ENCODE results near the gene ACTG1. TPM values are rescaled to one million over a fixed set of nuclear protein-coding genes. Genes with fewer than 3 reads are reported as not detected.
A peak's percentile ranks its signal among the peaks of the same experiment; 100 is the strongest.

Gene ACTG1
- total and polyA plus RNA-seq, 2 of the 13 experiments (the other 11 are each of a cell fraction or from before 2014, with no cell fraction given) = 973 to 1,138 TPM

GRCh38 chr17:81510785-81511553 is 1.6 kb downstream of the ACTG1 start (continued):
- no peak for TF ChIP-seq MAFF (IDR thresholded peaks at IDR 0.05; ENCODE audit: low read depth, low read length)
- TF ChIP-seq ZNF678 (CRISPR knock-in tag; IDR thresholded peaks at IDR 0.05) = no peak
- TF ChIP-seq FOXJ3 (CRISPR knock-in tag; IDR thresholded peaks at IDR 0.05; ENCODE audit: borderline replicate concordance) = no peak
- no peak for TF ChIP-seq ELF4 (CRISPR knock-in tag; IDR thresholded peaks at IDR 0.05; ENCODE audit: borderline replicate concordance)
- no peak for TF ChIP-seq MTA3 (CRISPR knock-in tag; IDR thresholded peaks at IDR 0.05)
- TF ChIP-seq NFE2L1 (CRISPR knock-in tag; IDR thresholded peaks at IDR 0.05; ENCODE audit: borderline replicate concordance) = no peak
- TF ChIP-seq ZBTB33 (CRISPR knock-in tag; IDR thresholded peaks at IDR 0.05) = 0 out of 2 replicates have a peak, but pooled peaks have one; percentile 25
- no peak for TF ChIP-seq ZNF567 (CRISPR knock-in tag; IDR thresholded peaks at IDR 0.05; ENCODE audit: borderline replicate concordance)
- no peak for TF ChIP-seq SIN3A (IDR thresholded peaks at IDR 0.05; ENCODE audit: borderline replicate concordance, low read depth, low read length)
- TF ChIP-seq HMG20A (CRISPR knock-in tag; IDR thresholded peaks at IDR 0.05; ENCODE audit: borderline replicate concordance) = no peak
- TF ChIP-seq TRIM22 (IDR thresholded peaks at IDR 0.05) = no peak
- no peak for TF ChIP-seq ZNF878 (CRISPR knock-in tag; IDR thresholded peaks at IDR 0.05)
- no peak for TF ChIP-seq ZNF607 (CRISPR knock-in tag; IDR thresholded peaks at IDR 0.05; ENCODE audit: borderline replicate concordance)
- TF ChIP-seq ZNF205 (CRISPR knock-in tag; IDR thresholded peaks at IDR 0.05) = no peak
- no peak for TF ChIP-seq EHMT2 (IDR thresholded peaks at IDR 0.05; ENCODE audit: borderline replicate concordance, low read depth, low read length)
- no peak for TF ChIP-seq KLF9 (CRISPR knock-in tag; IDR thresholded peaks at IDR 0.05; ENCODE audit: low read depth)
- TF ChIP-seq ELF1 (CRISPR knock-in tag; IDR thresholded peaks at IDR 0.05) = no peak
- no peak for TF ChIP-seq FLYWCH1 (CRISPR knock-in tag; IDR thresholded peaks at IDR 0.05)
- TF ChIP-seq SETDB1 (CRISPR knock-in tag; IDR thresholded peaks at IDR 0.05; ENCODE audit: borderline replicate concordance) = no peak
- TF ChIP-seq ZNF740 (CRISPR knock-in tag; IDR thresholded peaks at IDR 0.05) = no peak
- no peak for TF ChIP-seq PHF8 (CRISPR knock-in tag; IDR thresholded peaks at IDR 0.05)
- TF ChIP-seq DNMT1 (CRISPR knock-in tag; IDR thresholded peaks at IDR 0.05) = no peak
- TF ChIP-seq ATF5 (CRISPR knock-in tag; IDR thresholded peaks at IDR 0.05; ENCODE audit: low read depth) = no peak
